ENCODE measurements around the gene RARS2.

The RARS2 gene

GRCh38 chr6:87574237-87574804 is 15.5 kb downstream of the RARS2 start:
- in situ Hi-C loops (cut with MboI; ENCODE audit: low sequenced_read_pairs): no loop called here

- in situ Hi-C loops (cut with MboI; ENCODE audit: low sequenced_read_pairs): no loop called here
Observed at GRCh38 chr6:87573307-87574024, 16.3 kb downstream of the RARS2 start.

- in situ Hi-C loops (cut with MboI; ENCODE audit: low sequenced_read_pairs): no loop called here
Observed at GRCh38 chr6:87572883-87573282, 16.9 kb downstream of the RARS2 start.

- in situ Hi-C loops (cut with MboI; ENCODE audit: low sequenced_read_pairs): no loop called here
Observed at GRCh38 chr6:87572021-87572420, 17.8 kb downstream of the RARS2 start.

- in situ Hi-C loops (cut with MboI; ENCODE audit: low sequenced_read_pairs): no loop called here
Observed at GRCh38 chr6:87561017-87561416, 28.8 kb downstream of the RARS2 start.

- in situ Hi-C loops (cut with MboI; ENCODE audit: low sequenced_read_pairs): no loop called here
Observed at GRCh38 chr6:87558446-87558845, 31.3 kb downstream of the RARS2 start.

- in situ Hi-C loops (cut with MboI; ENCODE audit: low sequenced_read_pairs): no loop called here
Observed at GRCh38 chr6:87555506-87555905, 34.3 kb downstream of the RARS2 start.

- in situ Hi-C loops (cut with MboI; ENCODE audit: low sequenced_read_pairs): no loop called here
Observed at GRCh38 chr6:87553159-87553765, 36.5 kb downstream of the RARS2 start.

GRCh38 chr6:87551799-87552198 is 38.0 kb downstream of the RARS2 start:
- in situ Hi-C loops (cut with MboI; ENCODE audit: low sequenced_read_pairs): no loop called here

GRCh38 chr6:87544474-87544735 is 45.4 kb downstream of the RARS2 start:
- in situ Hi-C loops (cut with MboI; ENCODE audit: low sequenced_read_pairs): no loop called here

GRCh38 chr6:87543696-87544473 is 45.9 kb downstream of the RARS2 start:
- in situ Hi-C loops (cut with MboI; ENCODE audit: low sequenced_read_pairs): no loop called here

GRCh38 chr6:87541744-87542143 is 48.0 kb downstream of the RARS2 start:
- in situ Hi-C loops (cut with MboI; ENCODE audit: low sequenced_read_pairs): no loop called here

GRCh38 chr6:87541041-87541440 is 48.7 kb downstream of the RARS2 start:
- in situ Hi-C loops (cut with MboI; ENCODE audit: low sequenced_read_pairs): no loop called here

GRCh38 chr6:87540539-87540938 is 49.2 kb downstream of the RARS2 start:
- in situ Hi-C loops (cut with MboI; ENCODE audit: low sequenced_read_pairs): no loop called here

GRCh38 chr6:87539554-87539953 is 50.2 kb downstream of the RARS2 start:
- in situ Hi-C loops (cut with MboI; ENCODE audit: low sequenced_read_pairs): no loop called here

GRCh38 chr6:87538510-87539260 is 51.1 kb downstream of the RARS2 start:
- in situ Hi-C loops (cut with MboI; ENCODE audit: low sequenced_read_pairs): no loop called here

- in situ Hi-C loops (cut with MboI; ENCODE audit: low sequenced_read_pairs): no loop called here
Observed at GRCh38 chr6:87534377-87535047, 55.3 kb downstream of the RARS2 start.

GRCh38 chr6:87529221-87529620 is 60.6 kb downstream of the RARS2 start:
- in situ Hi-C loops (cut with MboI; ENCODE audit: low sequenced_read_pairs): no loop called here

GRCh38 chr6:87522686-87523085 is 67.1 kb downstream of the RARS2 start:
- in situ Hi-C loops (cut with MboI; ENCODE audit: low sequenced_read_pairs): no loop called here

GRCh38 chr6:87518453-87518852 is 71.3 kb downstream of the RARS2 start:
- in situ Hi-C loops (cut with MboI; ENCODE audit: low sequenced_read_pairs): no loop called here

- in situ Hi-C loops (cut with MboI; ENCODE audit: low sequenced_read_pairs): no loop called here
Observed at GRCh38 chr6:87514831-87515230, 75.0 kb downstream of the RARS2 start.

All from hTERT RPE-1 (cell line).